HG03025 (cell line): Measurements from ENCODE around the gene TMC1.
"Not testable (repeated sequence)": the region's sequence is repeated elsewhere in the genome, so short reads cannot be mapped to it uniquely, and the experiment has no call there.

Experiments
- ATAC-seq: cut with Tn5 transposase; IDR thresholded peaks from one replicate; pipeline ENCODE4 v1.9.1; 2021; ENCODE audit warnings: mild to moderate bottlenecking, moderate library complexity; ENCODE audit not compliant: unreplicated experiment, low FRiP score

Gene TMC1

GRCh38 chr9:72734631-72735030 is 213.2 kb downstream of the TMC1 start:
- no peak for ATAC-seq

- no peak for ATAC-seq
These were observed 222.4 kb downstream of the TMC1 start for GRCh38 chr9:72743836-72744235.

GRCh38 chr9:72749276-72749675 is 227.9 kb downstream of the TMC1 start:
- ATAC-seq: no peak

GRCh38 chr9:72751541-72751940 is 230.1 kb downstream of the TMC1 start:
- no peak for ATAC-seq

DNA sequence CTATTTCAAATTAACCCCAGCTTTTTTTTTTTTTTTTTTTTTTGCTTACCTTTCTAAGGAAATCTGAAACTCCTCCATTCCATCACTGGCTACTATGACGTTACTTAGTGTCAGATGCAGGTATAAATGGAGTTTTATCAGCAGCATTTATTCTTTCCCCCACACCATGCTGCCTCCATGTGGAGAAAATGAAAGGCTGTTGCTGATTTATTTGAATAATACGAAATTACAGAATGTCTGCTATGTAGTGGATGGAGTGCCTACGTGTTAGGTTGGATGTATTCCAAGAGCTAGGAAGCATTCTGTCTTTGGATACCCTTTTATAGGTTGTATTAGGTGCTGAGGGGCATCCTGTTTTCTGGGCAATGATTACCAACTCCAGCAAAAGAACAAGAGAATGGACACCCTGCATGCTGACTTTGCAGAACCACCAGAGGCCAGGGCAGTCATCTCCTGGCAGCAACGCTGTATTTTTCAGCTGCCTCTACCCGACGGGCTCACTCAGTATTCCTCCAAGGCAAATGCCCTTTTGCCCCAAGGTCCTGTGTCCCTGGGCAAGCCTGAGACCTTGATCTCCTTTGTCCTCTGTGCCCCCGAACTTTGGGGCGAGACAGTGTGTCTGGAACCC is 232.0 kb downstream of the TMC1 start:
- ATAC-seq: no peak

DNA sequence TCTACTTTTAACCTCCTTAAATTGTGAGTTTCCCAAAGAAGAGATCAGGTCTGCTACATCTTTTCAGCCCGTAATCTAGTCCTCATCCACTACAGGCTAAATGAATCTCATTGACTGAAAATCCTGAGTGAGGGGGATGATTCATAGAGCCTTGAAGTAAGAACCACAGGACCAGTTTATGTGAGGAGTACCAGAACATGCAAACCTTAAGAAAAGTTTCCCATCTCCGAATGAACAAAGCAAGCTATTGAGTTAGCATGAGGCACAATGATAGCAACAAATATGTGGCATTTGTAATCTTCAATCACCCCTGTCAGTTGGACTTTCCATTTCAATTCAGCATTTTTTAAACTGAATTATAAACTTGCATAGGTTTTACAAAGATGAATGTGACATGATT is 234.4 kb downstream of the TMC1 start:
- no peak for ATAC-seq

DNA sequence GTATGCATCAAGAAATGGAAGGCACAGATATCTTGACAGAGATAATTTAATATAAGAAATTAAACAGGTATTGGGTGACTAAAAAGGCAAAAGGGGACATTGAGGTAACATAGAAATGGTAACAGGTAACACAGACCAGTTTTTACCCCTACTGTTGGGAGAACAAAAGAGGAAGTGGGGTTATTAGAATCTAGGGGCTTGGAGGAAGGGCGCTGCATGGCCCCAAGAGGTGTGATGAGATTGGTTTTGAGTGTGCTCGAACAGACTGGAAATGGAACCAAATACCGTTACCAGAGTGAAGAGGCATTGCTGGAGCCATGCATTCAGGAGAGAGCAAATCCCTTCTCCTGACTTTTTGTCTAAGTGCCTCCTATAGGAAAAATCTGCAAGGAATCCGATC is 237.5 kb downstream of the TMC1 start:
- ATAC-seq: no peak

GRCh38 chr9:72763022-72763421 is 241.6 kb downstream of the TMC1 start:
- no peak for ATAC-seq

- no peak for ATAC-seq
These were observed 248.1 kb downstream of the TMC1 start for GRCh38 chr9:72769546-72769945.

DNA sequence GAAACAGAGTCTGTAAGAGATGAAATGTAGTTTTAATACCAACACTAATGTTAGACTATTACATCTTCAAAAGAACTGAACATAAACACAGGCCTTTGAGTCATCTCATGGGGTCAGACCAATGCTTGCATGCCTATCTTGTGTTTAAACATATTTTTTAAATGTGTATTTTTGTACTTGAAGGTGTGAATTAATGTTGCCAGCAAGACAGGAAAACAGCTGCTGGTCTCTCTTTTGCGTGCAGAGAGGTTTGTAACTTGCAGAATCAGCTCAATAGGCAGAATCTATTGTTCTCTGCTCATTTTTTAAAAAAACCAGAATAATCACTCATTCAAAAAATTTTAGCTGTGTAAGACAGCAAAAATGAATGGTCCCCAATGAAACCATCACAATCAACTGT is 251.3 kb downstream of the TMC1 start:
- ATAC-seq: no peak

GRCh38 chr9:72773570-72773969 is 252.2 kb downstream of the TMC1 start:
- no peak for ATAC-seq

DNA sequence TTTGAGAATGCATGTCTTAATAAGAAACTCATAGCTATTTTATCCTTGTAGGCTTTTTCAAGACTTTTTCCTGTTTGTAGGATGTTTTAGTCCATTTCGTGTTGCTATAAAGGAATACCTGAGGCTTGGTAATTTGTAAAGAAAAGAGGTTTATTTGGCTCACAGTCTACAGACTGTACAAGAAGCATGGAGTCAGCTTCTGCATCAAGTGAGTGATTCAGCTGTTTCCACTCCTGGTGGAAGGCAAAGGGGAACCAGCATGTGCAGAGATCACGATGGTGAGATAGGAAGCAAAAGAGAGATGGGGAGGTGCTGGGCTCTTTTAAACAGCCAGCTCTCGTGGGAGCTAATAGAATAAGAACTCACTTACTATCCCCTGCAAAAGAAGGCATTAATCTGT is 254.2 kb downstream of the TMC1 start:
- ATAC-seq: no peak

DNA sequence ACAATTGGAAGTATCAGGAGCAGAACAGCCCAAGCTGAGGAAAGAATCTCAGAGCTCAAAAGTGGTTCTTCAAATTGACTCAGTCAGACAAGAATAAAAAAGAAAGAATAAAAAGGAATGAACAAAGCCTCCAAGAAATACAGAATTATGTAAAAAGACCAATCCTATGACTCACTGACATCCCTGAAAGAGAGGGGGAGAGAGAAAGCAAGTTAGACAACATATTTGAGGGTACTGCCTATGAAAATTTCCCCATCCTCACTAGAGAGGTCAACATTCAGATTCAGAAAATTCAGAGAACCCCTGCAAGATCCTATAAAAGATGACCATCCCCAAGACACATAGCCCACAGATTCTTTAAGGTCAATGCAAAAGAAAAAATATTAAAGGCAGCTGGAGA is 258.2 kb downstream of the TMC1 start:
- no peak for ATAC-seq

GRCh38 chr9:72786948-72787347 is 265.5 kb downstream of the TMC1 start:
- ATAC-seq: no peak

- ATAC-seq: no peak
These were observed 267.7 kb downstream of the TMC1 start for GRCh38 chr9:72788966-72789735.

DNA sequence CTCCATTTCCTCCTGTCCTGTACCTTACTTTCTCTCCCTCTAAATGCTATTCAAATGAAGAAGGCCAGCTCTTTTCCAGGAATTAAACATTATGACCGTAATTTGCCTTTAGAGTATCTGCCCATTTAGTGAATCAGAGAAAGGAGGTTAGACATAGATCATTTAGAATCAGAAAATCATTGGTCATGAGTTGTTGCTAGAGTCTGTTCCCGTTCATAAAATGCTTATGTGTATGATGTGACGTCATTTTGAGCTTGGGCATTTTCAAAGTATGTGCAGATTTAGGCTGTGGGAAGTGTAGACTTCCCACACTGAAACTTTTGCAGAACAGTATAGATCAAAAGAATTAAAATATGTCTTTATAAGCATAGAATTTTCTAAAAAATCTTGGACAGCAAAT is 268.5 kb downstream of the TMC1 start:
- no peak for ATAC-seq

DNA sequence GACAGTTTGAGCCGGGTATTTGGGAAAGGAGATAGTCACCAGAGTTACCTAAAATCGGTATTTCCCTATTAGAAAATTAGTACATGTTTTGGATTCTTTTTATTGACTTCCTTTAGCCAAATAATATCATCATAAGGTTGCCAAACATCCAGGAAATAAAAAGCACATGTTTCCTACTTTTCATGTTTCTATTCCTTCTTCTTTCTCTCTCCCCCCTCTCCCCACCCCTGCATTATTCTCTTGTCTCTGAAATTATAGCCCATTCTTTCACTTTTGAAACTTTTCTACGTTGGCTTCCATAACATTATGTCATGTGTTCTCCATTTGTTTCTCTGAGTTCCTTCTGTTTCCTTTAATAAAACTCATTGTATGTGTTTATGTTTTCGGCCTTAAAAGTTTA is 269.6 kb downstream of the TMC1 start:
- no peak for ATAC-seq

GRCh38 chr9:72791436-72791835 is 270.0 kb downstream of the TMC1 start:
- no peak for ATAC-seq

- no peak for ATAC-seq
These were observed 273.5 kb downstream of the TMC1 start for GRCh38 chr9:72794946-72795345.

- ATAC-seq: no peak
These were observed 279.1 kb downstream of the TMC1 start for GRCh38 chr9:72800328-72800994.

DNA sequence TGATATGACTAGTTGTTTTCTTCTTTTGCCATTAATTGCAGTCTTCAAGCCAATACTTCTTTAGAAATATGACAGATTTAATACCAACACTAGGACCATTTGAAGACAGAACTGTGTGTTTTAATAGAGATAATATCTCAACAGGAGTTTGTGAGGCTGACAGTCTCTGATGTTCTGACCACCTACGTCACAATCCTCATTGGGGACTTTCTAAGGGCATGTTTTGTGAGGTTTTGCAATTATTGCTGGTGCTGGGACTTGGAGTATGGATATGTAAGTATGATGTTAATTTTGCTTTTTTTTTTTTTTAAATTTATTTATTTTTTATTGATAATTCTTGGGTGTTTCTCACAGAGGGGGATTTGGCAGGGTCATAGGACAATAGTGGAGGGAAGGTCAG is 283.8 kb downstream of the TMC1 start:
- no peak for ATAC-seq

DNA sequence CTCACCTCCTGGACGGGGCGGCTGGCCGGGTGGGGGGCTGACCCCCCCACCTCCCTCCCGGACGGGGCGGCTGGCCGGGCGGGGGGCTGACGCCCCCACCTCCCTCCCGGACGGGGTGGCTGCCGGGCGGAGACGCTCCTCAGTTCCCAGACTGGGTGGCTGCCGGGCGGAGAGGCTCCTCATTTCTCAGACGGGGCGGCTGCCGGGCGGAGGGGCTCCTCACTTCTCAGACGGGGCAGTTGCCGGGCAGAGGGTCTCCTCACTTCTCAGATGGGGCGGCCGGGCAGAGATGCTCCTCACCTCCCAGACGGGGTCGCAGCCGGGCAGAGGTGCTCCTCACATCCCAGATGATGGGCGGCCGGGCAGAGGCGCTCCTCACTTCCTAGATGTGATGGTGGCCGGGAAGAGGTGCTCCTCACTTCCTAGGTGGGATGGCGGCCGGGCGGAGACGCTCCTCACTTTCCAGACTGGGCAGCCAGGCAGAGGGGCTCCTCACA is 285.0 kb downstream of the TMC1 start:
- ATAC-seq: not testable (repeated sequence)
